PC-3 (cell line): ENCODE measurements around the gene MINDY3. TPM values are rescaled to one million over a fixed set of nuclear protein-coding genes. Genes with fewer than 3 reads are reported as not detected.

ENCODE experiments used
- ATAC-seq: fragments of 200-7000 bp; cut with Tn5 transposase; 2 replicates; pipeline ENCODE4 v1.9.1; 2020; ENCODE audit warnings: mild to moderate bottlenecking, moderate library complexity
- BruUV-seq: library from RNA; stranded (reverse); fragments of 400-500 nt; replicated peaks from 2 replicates; lab custom pipeline; 2021; lab: Mats Ljungman, UMichigan
- CTCF ChIA-PET: fragments of 300-600 bp; sonication (Branson Sonifier 250); formaldehyde crosslinking; loops from one replicate; lab custom pipeline; 2022; ENCODE audit warnings: antibody characterized with exemption; lab: Charles Lee
- POLR2A ChIA-PET: fragments of 300-600 bp; sonication (Branson Sonifier 250); formaldehyde crosslinking; loops from one replicate; lab custom pipeline; 2022; ENCODE audit warnings: antibody characterized with exemption; ENCODE audit not compliant: unreplicated experiment; lab: Charles Lee
- DNase-seq: peaks from one replicate; pipeline ENCODE4 v3.0.0-alpha.2; 2015
- H2AFZ ChIP-seq: fragments of 300-600 bp; sonication (generic); 2 replicates; pipeline ENCODE4 v1.6.0; 2016; ENCODE audit warnings: antibody characterized with exemption, low read length
- H3F3A ChIP-seq: fragments of 300-600 bp; sonication (generic); one replicate; pipeline ENCODE4 v1.6.0; 2017; ENCODE audit warnings: antibody characterized with exemption, low read length, control low read depth, mild to moderate bottlenecking; ENCODE audit not compliant: unreplicated experiment
- H3K27ac ChIP-seq: fragments of 300-600 bp; sonication (generic); 2 replicates; pipeline ENCODE4 v1.5.1; 2016; ENCODE audit warnings: mild to moderate bottlenecking, low read length
- H3K27me3 ChIP-seq: fragments of 300-600 bp; sonication (generic); 2 replicates; pipeline ENCODE4 v1.6.1; 2016; ENCODE audit warnings: low read length, mixed read lengths
- H3K36me3 ChIP-seq: fragments of 300-600 bp; sonication (generic); 2 replicates; pipeline ENCODE4 v1.6.1; 2016; ENCODE audit warnings: low read depth, mixed run types, low read length, mixed read lengths
- H3K4me1 ChIP-seq: fragments of 300-600 bp; sonication (generic); 2 replicates; pipeline ENCODE4 v1.5.1; 2016; ENCODE audit warnings: low read length; ENCODE audit not compliant: insufficient read depth
- H3K4me2 ChIP-seq: fragments of 300-600 bp; sonication (generic); 2 replicates; pipeline ENCODE4 v1.6.0; 2016; ENCODE audit warnings: low read length
- H3K4me3 ChIP-seq: fragments of 300-600 bp; sonication (generic); 2 replicates; pipeline ENCODE4 v1.5.1; 2016; ENCODE audit warnings: mild to moderate bottlenecking, low read length, mixed read lengths
- H3K79me2 ChIP-seq: fragments of 300-600 bp; sonication (generic); 2 replicates; pipeline ENCODE4 v1.6.1; 2017; ENCODE audit warnings: low read length, mixed read lengths
- H3K9ac ChIP-seq: fragments of 300-600 bp; sonication (generic); 2 replicates; pipeline ENCODE4 v1.6.0; 2016; ENCODE audit warnings: mild to moderate bottlenecking, low read length
- H3K9me2 ChIP-seq: fragments of 300-600 bp; sonication (generic); replicated peaks from 2 replicates; pipeline ENCODE4 v1.6.1; 2016; ENCODE audit warnings: mixed run types, low read length, mixed read lengths
- H3K9me3 ChIP-seq: fragments of 300-600 bp; sonication (generic); 2 replicates; pipeline ENCODE4 v1.6.1; 2016; ENCODE audit warnings: low read length, mixed read lengths
- H4K20me1 ChIP-seq: fragments of 300-600 bp; sonication (generic); 2 replicates; pipeline ENCODE4 v1.6.1; 2016; ENCODE audit warnings: low read length, mixed read lengths
- EZH2 ChIP-seq: fragments of 300-600 bp; sonication (generic); IDR thresholded peaks from one replicate; pipeline ENCODE4 v1.6.1; 2017; ENCODE audit warnings: antibody characterized with exemption, mild to moderate bottlenecking, low read length; ENCODE audit not compliant: unreplicated experiment
- EZH2phosphoT487 ChIP-seq: fragments of 300-600 bp; sonication (generic); IDR thresholded peaks from 2 replicates; pipeline ENCODE4 v1.6.1; 2018; ENCODE audit warnings: mild to moderate bottlenecking, antibody characterized with exemption, low read length, borderline replicate concordance
- intact Hi-C: fragments of 100-400 bp; cut with micrococcal nuclease; formaldehyde crosslinking; loops from 2 replicates; pipeline ENCODE4 v1.9.0; 2023
- total RNA-seq: library from RNA; depleted of rRNA; stranded (reverse); fragments of >200 nt; gene quantifications from 2 replicates; pipeline ENCODE4 v1.2.3, GENCODE V29; 2014
- TF ChIP-seq, protein P1 (sequence below): fragments of 300-600 bp; sonication (generic); conservative IDR thresholded peaks from 2 replicates; pipeline ENCODE4 v1.5.1; 2017; ENCODE audit warnings: antibody characterized with exemption, low read depth, mild to moderate bottlenecking, low read length

The MINDY3 gene
- total RNA-seq, 1 experiment from 2014 or later, result 9.5 TPM

DNA sequence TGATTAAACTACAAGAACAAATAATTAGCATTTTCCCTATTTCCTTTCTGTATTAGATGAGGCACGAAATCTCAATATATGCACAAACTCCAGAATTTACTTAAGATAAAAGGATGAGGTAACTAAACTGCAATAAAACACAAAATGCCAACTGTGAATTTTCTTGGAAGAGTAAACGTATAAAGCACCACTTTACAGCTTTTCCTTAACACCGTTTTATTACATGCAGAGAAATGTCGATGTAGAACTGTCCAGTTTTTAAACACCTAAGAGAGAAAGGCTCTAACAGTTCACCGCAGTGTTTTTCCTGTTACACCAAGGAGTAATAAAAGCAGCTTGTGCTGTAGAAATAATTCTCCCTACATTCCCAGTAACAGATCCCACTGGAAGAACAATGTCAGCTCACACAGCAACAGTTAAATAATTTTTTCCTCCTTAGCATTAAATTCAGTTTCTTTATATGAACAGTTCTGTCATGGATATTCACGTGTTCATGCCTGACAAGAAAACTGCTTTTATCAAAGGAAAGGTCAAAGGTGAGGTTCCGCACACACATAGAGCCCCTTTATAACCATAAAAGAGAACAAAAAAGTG is 52.0 kb downstream of the MINDY3 start:
- H3K27ac ChIP-seq, result no peak overlapping the region
- H3F3A ChIP-seq, result no peaks in the 10 kb centered on the region
- H3K79me2 ChIP-seq, result no peaks in the 10 kb centered on the region
- H3K9me2 ChIP-seq, result no peaks in the 10 kb centered on the region
- no peak overlapping the region for H3K4me2 ChIP-seq
- no peaks in the 10 kb centered on the region for H3K27me3 ChIP-seq
- no peak overlapping the region for H2AFZ ChIP-seq
- no peaks in the 10 kb centered on the region for H4K20me1 ChIP-seq
- H3K9ac ChIP-seq, result no peak overlapping the region
- no peaks in the 10 kb centered on the region for H3K9me3 ChIP-seq
- CTCF ChIA-PET, result no interaction called here
- POLR2A ChIA-PET, result no interaction called here
- intact Hi-C loops, result no loop called here
- BruUV-seq, result no TSS peak
- no peak overlapping the region for H3K4me3 ChIP-seq
- TF ChIP-seq, protein P1, sequence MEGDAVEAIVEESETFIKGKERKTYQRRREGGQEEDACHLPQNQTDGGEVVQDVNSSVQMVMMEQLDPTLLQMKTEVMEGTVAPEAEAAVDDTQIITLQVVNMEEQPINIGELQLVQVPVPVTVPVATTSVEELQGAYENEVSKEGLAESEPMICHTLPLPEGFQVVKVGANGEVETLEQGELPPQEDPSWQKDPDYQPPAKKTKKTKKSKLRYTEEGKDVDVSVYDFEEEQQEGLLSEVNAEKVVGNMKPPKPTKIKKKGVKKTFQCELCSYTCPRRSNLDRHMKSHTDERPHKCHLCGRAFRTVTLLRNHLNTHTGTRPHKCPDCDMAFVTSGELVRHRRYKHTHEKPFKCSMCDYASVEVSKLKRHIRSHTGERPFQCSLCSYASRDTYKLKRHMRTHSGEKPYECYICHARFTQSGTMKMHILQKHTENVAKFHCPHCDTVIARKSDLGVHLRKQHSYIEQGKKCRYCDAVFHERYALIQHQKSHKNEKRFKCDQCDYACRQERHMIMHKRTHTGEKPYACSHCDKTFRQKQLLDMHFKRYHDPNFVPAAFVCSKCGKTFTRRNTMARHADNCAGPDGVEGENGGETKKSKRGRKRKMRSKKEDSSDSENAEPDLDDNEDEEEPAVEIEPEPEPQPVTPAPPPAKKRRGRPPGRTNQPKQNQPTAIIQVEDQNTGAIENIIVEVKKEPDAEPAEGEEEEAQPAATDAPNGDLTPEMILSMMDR, result no peak
- TF ChIP-seq EZH2 (no peak), EZH2phosphoT487 (no peak)
- ATAC-seq (no peak), DNase-seq (no peak)
- no peaks in the 10 kb centered on the region for H3K36me3 ChIP-seq
- peaks cover 8% of the 10 kb centered on the region for H3K4me1 ChIP-seq

DNA sequence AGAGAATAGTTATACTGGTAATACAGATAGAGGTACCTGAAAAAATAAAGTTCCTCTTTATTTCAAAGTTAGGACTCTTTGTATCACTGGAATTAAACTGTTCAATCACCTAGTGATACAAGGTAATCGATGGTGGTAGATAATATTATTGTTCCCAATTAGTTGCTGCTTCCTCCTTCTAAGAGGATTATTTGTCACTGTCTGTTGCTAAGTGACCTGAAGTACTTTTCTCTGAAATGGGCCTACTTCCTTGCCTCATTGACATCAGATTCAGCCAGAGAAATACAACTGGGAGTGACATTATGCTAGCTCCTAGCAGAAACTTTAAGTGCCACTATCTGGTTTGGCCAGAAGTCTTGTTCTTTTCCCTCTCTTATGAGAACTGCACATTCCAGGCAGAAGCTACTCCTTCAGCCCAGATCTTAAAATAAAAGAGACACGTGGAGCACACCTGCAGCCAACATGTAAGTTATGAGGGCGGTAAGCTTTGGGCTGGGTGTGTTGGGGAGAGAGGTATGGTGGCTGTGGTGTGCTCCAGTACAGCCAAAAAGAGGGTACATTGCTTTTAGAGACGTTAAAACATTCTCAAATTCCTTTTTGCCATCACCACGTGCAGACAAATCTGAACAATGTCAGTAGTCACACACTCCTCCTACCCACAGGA is 54.8 kb downstream of the MINDY3 start:
- Histone ChIP-seq H4K20me1 (no peaks in the 10 kb centered on the region), H2AFZ (no peak overlapping the region), H3K9ac (no peak overlapping the region), H3K36me3 (no peaks in the 10 kb centered on the region; the same call in 1 of the 2 replicates), H3K79me2 (no peaks in the 10 kb centered on the region), H3K27ac (no peak overlapping the region), H3K4me3 (no peak overlapping the region), H3K9me3 (no peaks in the 10 kb centered on the region), H3F3A (no peaks in the 10 kb centered on the region), H3K4me2 (no peak overlapping the region), H3K27me3 (no peaks in the 10 kb centered on the region), H3K4me1 (no peaks in the 10 kb centered on the region), H3K9me2 (no peaks in the 10 kb centered on the region)
- ATAC-seq (no peak), DNase-seq (no peak)
- TF ChIP-seq EZH2 (no peak), EZH2phosphoT487 (no peak)
- TF ChIP-seq, protein P1, result no peak
- CTCF ChIA-PET, result no interaction called here
- BruUV-seq, result no TSS peak
- intact Hi-C loops, result no loop called here
- POLR2A ChIA-PET, result no interaction called here

DNA sequence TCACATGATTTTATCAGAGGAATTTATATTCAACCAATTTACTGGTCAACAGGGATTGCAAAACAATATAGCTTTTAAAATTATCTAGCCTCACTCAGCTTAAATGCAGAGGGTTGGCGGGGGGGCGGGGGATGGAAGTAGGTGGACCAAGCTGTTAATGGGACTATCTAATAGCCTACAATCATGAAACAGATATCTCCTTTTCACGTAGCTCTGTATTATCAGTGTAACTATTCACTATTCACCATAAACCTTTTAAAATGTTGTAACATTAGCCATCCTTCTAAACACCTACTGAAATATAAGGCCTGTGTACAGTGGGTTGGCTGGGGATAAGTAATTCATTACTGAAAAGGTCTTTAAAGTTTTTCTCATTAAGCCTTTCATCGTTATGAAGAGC is 56.2 kb downstream of the MINDY3 start:
- DNase-seq, result no peak
- CTCF ChIA-PET, result no interaction called here
- no peaks in the 10 kb centered on the region for H3K9me3 ChIP-seq

More for the DNA sequence above, 56.2 kb downstream of the MINDY3 start:
- no peaks in the 10 kb centered on the region for H3F3A ChIP-seq
- intact Hi-C loops, result no loop called here
- no peak overlapping the region for H3K4me3 ChIP-seq
- no peaks in the 10 kb centered on the region; the same call in 1 of the 2 replicates for H3K36me3 ChIP-seq
- no peak overlapping the region for H3K27ac ChIP-seq
- H3K79me2 ChIP-seq, result no peaks in the 10 kb centered on the region
- POLR2A ChIA-PET, result no interaction called here
- no peak for TF ChIP-seq EZH2phosphoT487
- TF ChIP-seq, protein P1, result no peak
- TF ChIP-seq EZH2, result no peak
- ATAC-seq, result no peak
- no peaks in the 10 kb centered on the region for H3K9me2 ChIP-seq
- H3K4me1 ChIP-seq, result no peaks in the 10 kb centered on the region
- H3K9ac ChIP-seq, result no peak overlapping the region
- H2AFZ ChIP-seq, result no peak overlapping the region
- H4K20me1 ChIP-seq, result no peaks in the 10 kb centered on the region
- no peak overlapping the region for H3K4me2 ChIP-seq
- BruUV-seq, result no TSS peak
- H3K27me3 ChIP-seq, result no peaks in the 10 kb centered on the region
